Large intestine (tissue), 3 donors: ENCODE measurements around the gene ATP1A1. TPM values are rescaled to one million over a fixed set of nuclear protein-coding genes. Genes with fewer than 3 reads are reported as not detected.

ENCODE experiments used
- DNase-seq, 2 donors: peaks; one replicate each; pipeline versions ENCODE4 v3.0.0 to v3.0.0-alpha.2; 2013
- H3K27ac ChIP-seq: one replicate; pipeline ENCODE4 v1.5.1; 2013; ENCODE audit warnings: low read length
- H3K27me3 ChIP-seq: 2 replicates; pipeline ENCODE4 v1.6.1; 2013; ENCODE audit warnings: low read length; ENCODE audit not compliant: control insufficient read depth, insufficient read depth
- H3K36me3 ChIP-seq: 2 replicates; pipeline ENCODE4 v1.6.1; 2013; ENCODE audit warnings: low read length; ENCODE audit not compliant: control insufficient read depth, insufficient read depth
- H3K4me1 ChIP-seq: one replicate; pipeline ENCODE4 v1.6.1; 2013; ENCODE audit warnings: low read length; ENCODE audit not compliant: control insufficient read depth, insufficient read depth
- H3K4me3 ChIP-seq: one replicate; pipeline ENCODE4 v1.5.1; 2013; ENCODE audit warnings: low read length
- H3K9me3 ChIP-seq: one replicate; pipeline ENCODE4 v1.6.1; 2013; ENCODE audit warnings: mild to moderate bottlenecking, low read depth, low read length, moderate library complexity; ENCODE audit not compliant: control insufficient read depth
- WGBS: methylation state at CpG from one replicate; pipeline ENCODE4 v1.1.5; 2013; ENCODE audit warnings: low lambda C conversion rate; ENCODE audit not compliant: insufficient coverage; 5-methylcytosine and 5-hydroxymethylcytosine counted together
- polyA plus RNA-seq: library from polyadenylated mRNA; unstranded; fragments of 120-200 nt; gene quantifications from one replicate; pipeline ENCODE4 v1.2.1, GENCODE V29; 2013

ATP1A1 gene
- polyA plus RNA-seq, 1 donor, result 823 TPM

GRCh38 chr1:116340506-116341231, 32.4 kb upstream of the ATP1A1 start:
- Histone ChIP-seq H3K9me3 (no peaks in the 10 kb centered on the region), H3K4me3 (no peak overlapping the region), H3K36me3 (no peaks in the 10 kb centered on the region), H3K27me3 (no peaks in the 10 kb centered on the region), H3K27ac (no peak overlapping the region), H3K4me1 (peaks cover 19% of the 10 kb centered on the region)
- no peak for DNase-seq
- no CpG with 5 or more reads among the region's 2 CpGs for WGBS

- no peaks in the 10 kb centered on the region for H3K36me3 ChIP-seq
- no peaks in the 10 kb centered on the region for H3K27me3 ChIP-seq
- WGBS, result no CpG with 5 or more reads among the region's 4 CpGs
- H3K27ac ChIP-seq, result no peak overlapping the region
- no peaks in the 10 kb centered on the region for H3K4me1 ChIP-seq
- DNase-seq, result no peak
- H3K4me3 ChIP-seq, result no peak overlapping the region
- H3K9me3 ChIP-seq, result no peaks in the 10 kb centered on the region
Observed at GRCh38 chr1:116343019-116343418, 30.0 kb upstream of the ATP1A1 start.

- DNase-seq, result no peak
- Histone ChIP-seq H3K4me1 (no peaks in the 10 kb centered on the region), H3K36me3 (no peaks in the 10 kb centered on the region), H3K27ac (no peak overlapping the region), H3K9me3 (peaks cover 3% of the 10 kb centered on the region), H3K27me3 (no peaks in the 10 kb centered on the region), H3K4me3 (no peak overlapping the region)
- no CpG with 5 or more reads among the region's 1 CpG for WGBS
Observed at GRCh38 chr1:116345011-116345410, 28.0 kb upstream of the ATP1A1 start.

GRCh38 chr1:116345843-116346242, 27.2 kb upstream of the ATP1A1 start:
- Histone ChIP-seq H3K36me3 (no peaks in the 10 kb centered on the region), H3K27ac (no peak overlapping the region), H3K4me3 (no peak overlapping the region), H3K4me1 (no peaks in the 10 kb centered on the region), H3K9me3 (peaks cover 3% of the 10 kb centered on the region), H3K27me3 (no peaks in the 10 kb centered on the region)
- no peak for DNase-seq
- no CpG with 5 or more reads among the region's 2 CpGs for WGBS

- Histone ChIP-seq H3K36me3 (no peaks in the 10 kb centered on the region), H3K27me3 (no peaks in the 10 kb centered on the region), H3K27ac (no peak overlapping the region), H3K9me3 (peaks cover 3% of the 10 kb centered on the region), H3K4me3 (no peak overlapping the region), H3K4me1 (peaks cover 2% of the 10 kb centered on the region)
- DNase-seq, result no peak
- no CpG with 5 or more reads among the region's 4 CpGs for WGBS
Observed at GRCh38 chr1:116346943-116347673, 25.9 kb upstream of the ATP1A1 start.

- Histone ChIP-seq H3K4me3 (no peak overlapping the region), H3K36me3 (no peaks in the 10 kb centered on the region), H3K4me1 (peaks cover 4% of the 10 kb centered on the region), H3K27me3 (no peaks in the 10 kb centered on the region), H3K27ac (no peak overlapping the region), H3K9me3 (peaks cover 3% of the 10 kb centered on the region)
- WGBS, result no CpG with 5 or more reads among the region's 2 CpGs
- DNase-seq, result no peak
Observed at GRCh38 chr1:116347696-116348095, 25.3 kb upstream of the ATP1A1 start.

GRCh38 chr1:116350097-116350645, 22.9 kb upstream of the ATP1A1 start:
- no peaks in the 10 kb centered on the region for H3K36me3 ChIP-seq
- peaks cover 3% of the 10 kb centered on the region for H3K9me3 ChIP-seq
- DNase-seq, result no peak
- no peak overlapping the region for H3K4me3 ChIP-seq
- H3K27ac ChIP-seq, result no peak overlapping the region
- peaks cover 6% of the 10 kb centered on the region for H3K4me1 ChIP-seq
- no peaks in the 10 kb centered on the region for H3K27me3 ChIP-seq
- 100% methylated on average over 2 of the region's 2 CpGs for WGBS

GRCh38 chr1:116351914-116352313, 21.1 kb upstream of the ATP1A1 start:
- Histone ChIP-seq H3K9me3 (peaks cover 3% of the 10 kb centered on the region), H3K4me1 (peaks cover 6% of the 10 kb centered on the region), H3K36me3 (no peaks in the 10 kb centered on the region), H3K27ac (peak overlapping the region; percentile 87), H3K4me3 (no peak overlapping the region), H3K27me3 (no peaks in the 10 kb centered on the region)
- DNase-seq, result no peak
- WGBS, result no CpG with 5 or more reads among the region's 4 CpGs

GRCh38 chr1:116352349-116352813, 20.7 kb upstream of the ATP1A1 start:
- DNase-seq, result peak in 1 of 2 donors; percentile 73
- Histone ChIP-seq H3K27ac (peak overlapping the region; percentile 87), H3K4me3 (no peak overlapping the region), H3K9me3 (peaks cover 3% of the 10 kb centered on the region), H3K36me3 (no peaks in the 10 kb centered on the region), H3K27me3 (no peaks in the 10 kb centered on the region), H3K4me1 (peaks cover 6% of the 10 kb centered on the region)
- 14% methylated on average over 1 of the region's 3 CpGs for WGBS

- DNase-seq, result peak in 1 of 2 donors; percentile 86
- Histone ChIP-seq H3K27me3 (no peaks in the 10 kb centered on the region), H3K4me1 (peaks cover 6% of the 10 kb centered on the region), H3K9me3 (peaks cover 3% of the 10 kb centered on the region), H3K4me3 (no peak overlapping the region), H3K27ac (peak overlapping the region; percentile 87), H3K36me3 (no peaks in the 10 kb centered on the region)
- WGBS, result no CpG with 5 or more reads among the region's 8 CpGs
Observed at GRCh38 chr1:116353155-116353554, 19.9 kb upstream of the ATP1A1 start.
